Activated CD4-positive, alpha-beta T cell treated with anti-CD3 and anti-CD28 coated beads for 36 hours (primary cell): ENCODE results near the gene POLE2. TPM values are rescaled to one million over a fixed set of nuclear protein-coding genes. Genes with fewer than 3 reads are reported as not detected.
"Not testable (repeated sequence)": the region's sequence is repeated elsewhere in the genome, so short reads cannot be mapped to it uniquely, and the experiment has no call there.

Experiments
- ATAC-seq: fragments of 200-7000 bp; cut with Tn5 transposase; one replicate; pipeline ENCODE4 v1.10.0; 2021; ENCODE audit warnings: mild to moderate bottlenecking, moderate library complexity
- CTCF ChIA-PET: fragments of 350-600 bp; sonication (Branson Sonifier 250); formaldehyde crosslinking; loops from one replicate; lab custom pipeline; 2021; ENCODE audit warnings: antibody characterized with exemption; lab: Charles Lee
- POLR2A ChIA-PET: fragments of 350-600 bp; sonication (Branson Sonifier 250); formaldehyde crosslinking; loops from one replicate; lab custom pipeline; 2021; ENCODE audit warnings: antibody characterized with exemption, inconsistent platforms; lab: Charles Lee
- DNase-seq: peaks from one replicate; pipeline ENCODE4 v3.0.0-alpha.2; 2020
- H3K27ac Mint-ChIP-seq: one replicate; pipeline ENCODE4 v1.8.0; 2021; ENCODE audit warnings: mixed read lengths
- H3K27me3 Mint-ChIP-seq: one replicate; pipeline ENCODE4 v1.8.0; 2021; ENCODE audit warnings: mixed read lengths
- H3K36me3 Mint-ChIP-seq: one replicate; pipeline ENCODE4 v1.8.0; 2021; ENCODE audit warnings: low read depth, mixed read lengths
- H3K4me1 Mint-ChIP-seq: one replicate; pipeline ENCODE4 v1.8.0; 2021; ENCODE audit warnings: mixed read lengths
- H3K4me3 Mint-ChIP-seq: one replicate; pipeline ENCODE4 v1.8.0; 2021; ENCODE audit warnings: mild to moderate bottlenecking, moderate library complexity, mixed read lengths
- H3K9me3 Mint-ChIP-seq: one replicate; pipeline ENCODE4 v1.8.0; 2021; ENCODE audit warnings: low read depth, mixed read lengths
- intact Hi-C, 2 experiments: fragments of 100-400 bp; cut with DNase I in 1 of 2; cut with micrococcal nuclease in 1 of 2; formaldehyde crosslinking; loops; one replicate each; pipeline versions ENCODE4 v1.14.2 to v1.15.1; 2022 to 2024; cut with DNase I, micrococcal nuclease
- total RNA-seq, 2 experiments: library from RNA; stranded (reverse); gene quantifications; one replicate each; pipeline ENCODE4 v1.2.3, GENCODE V29; 2021

The POLE2 gene
- total RNA-seq: 10 to 100 TPM; 43.0 to 46.5 TPM

- Mint-ChIP-seq H3K27me3 (no peaks in the 10 kb centered on the region), H3K4me3 (peak within 1 kb of the TSS; percentile 87), H3K4me1 (peaks cover 40% of the 10 kb centered on the region), H3K27ac (peak within 1 kb of the TSS; percentile 87), H3K9me3 (no peaks in the 10 kb centered on the region), H3K36me3 (peaks cover 12% of the 10 kb centered on the region)
- POLR2A ChIA-PET: interaction anchor here (0.9 to 1.4 kb wide), 4 partner anchors 52 to 80 kb away, joined by 3 to 10 read pairs (median 5); partner anchors contain the start of genes KLHDC2, MGAT2 and RPL36AL
- peak; percentile 88 for DNase-seq
- CTCF ChIA-PET: interaction anchor here (0.6 to 2.6 kb wide), 10 partner anchors 10 to 1074 kb away, joined by 3 to 10 read pairs (median 4); partner anchors contain the start of genes KLHDC2, MGAT2, NEMF and RPL36AL
- intact Hi-C loops: loop anchor here (1.0 to 10.0 kb wide), 6 partner anchors 53 to 1137 kb away; partner anchors contain the start of genes DNAAF2 (in 1 of the 2), KLHDC2 (in 1 of the 2), RPS29 (in 1 of the 2) and SOS2 (in 1 of the 2)
- peak; percentile 85 for ATAC-seq
Measured at GRCh38 chr14:49687942-49688700, at the start of gene POLE2. Gene POLE2 (minus strand): TSS chr14:49688214. CDS start chr14:49688203, 11 bp downstream.

- CTCF ChIA-PET: interaction anchor here (0.5 kb wide), 1 partner anchor 78 kb away, joined by 4 read pairs; no protein-coding TSS in a partner anchor
- POLR2A ChIA-PET: interaction anchor here (0.5 kb wide), 1 partner anchor 52 kb away, joined by 3 read pairs; no protein-coding TSS in a partner anchor
- ATAC-seq, H3K9me3 Mint-ChIP-seq, DNase-seq, H3K27ac Mint-ChIP-seq, H3K4me3 Mint-ChIP-seq, H3K36me3 Mint-ChIP-seq, intact Hi-C loops, H3K4me1 Mint-ChIP-seq, H3K27me3 Mint-ChIP-seq: not testable (repeated sequence)
Measured at GRCh38 chr14:49735669-49736068, 47.7 kb upstream of the POLE2 start.

GRCh38 chr14:49733836-49734235, 45.8 kb upstream of the POLE2 start:
- no peaks in the 10 kb centered on the region for H3K9me3 Mint-ChIP-seq
- H3K36me3 Mint-ChIP-seq: no peaks in the 10 kb centered on the region
- DNase-seq (no peak), ATAC-seq (no peak)
- no peak overlapping the region for H3K4me3 Mint-ChIP-seq
- intact Hi-C loops: no loop called here
- CTCF ChIA-PET: interaction anchor here (0.8 kb wide), 1 partner anchor 512 kb away, joined by 3 read pairs; no protein-coding TSS in a partner anchor
- POLR2A ChIA-PET: interaction anchor here (0.7 kb wide), 1 partner anchor 26 kb away, joined by 3 read pairs; no protein-coding TSS in a partner anchor
- H3K4me1 Mint-ChIP-seq: no peaks in the 10 kb centered on the region
- no peaks in the 10 kb centered on the region for H3K27me3 Mint-ChIP-seq
- H3K27ac Mint-ChIP-seq: no peak overlapping the region

- intact Hi-C loops: no loop called here
- Mint-ChIP-seq H3K9me3 (no peaks in the 10 kb centered on the region), H3K27me3 (no peaks in the 10 kb centered on the region), H3K36me3 (no peaks in the 10 kb centered on the region), H3K4me1 (no peaks in the 10 kb centered on the region), H3K4me3 (no peak overlapping the region), H3K27ac (no peak overlapping the region)
- ChIA-PET POLR2A (no interaction called here), CTCF (no interaction called here)
- ATAC-seq (no peak), DNase-seq (no peak)
Measured at GRCh38 chr14:49732896-49733295, 44.9 kb upstream of the POLE2 start.

GRCh38 chr14:49727171-49727570, 39.2 kb upstream of the POLE2 start:
- H3K4me1 Mint-ChIP-seq: no peaks in the 10 kb centered on the region
- no peak for ATAC-seq
- ChIA-PET POLR2A (interaction anchor here (0.6 kb wide), 2 partner anchors 40 to 78 kb away, joined by 3 to 17 read pairs; no protein-coding TSS in a partner anchor), CTCF (no interaction called here)
- peaks cover 5% of the 10 kb centered on the region for H3K36me3 Mint-ChIP-seq
- no peaks in the 10 kb centered on the region for H3K9me3 Mint-ChIP-seq
- H3K4me3 Mint-ChIP-seq: no peak overlapping the region
- no peak for DNase-seq
- no peak overlapping the region for H3K27ac Mint-ChIP-seq
- intact Hi-C loops: no loop called here
- H3K27me3 Mint-ChIP-seq: no peaks in the 10 kb centered on the region

- H3K27me3 Mint-ChIP-seq, H3K4me1 Mint-ChIP-seq, DNase-seq, H3K9me3 Mint-ChIP-seq, ATAC-seq, H3K27ac Mint-ChIP-seq, POLR2A ChIA-PET, H3K4me3 Mint-ChIP-seq, CTCF ChIA-PET, intact Hi-C loops: not testable (repeated sequence)
- H3K36me3 Mint-ChIP-seq: peaks cover 23% of the 10 kb centered on the region
Measured at GRCh38 chr14:49721733-49722435, 33.9 kb upstream of the POLE2 start.

GRCh38 chr14:49720744-49721143, 32.7 kb upstream of the POLE2 start:
- intact Hi-C loops: no loop called here
- CTCF ChIA-PET: no interaction called here
- peaks cover 2% of the 10 kb centered on the region for H3K9me3 Mint-ChIP-seq
- H3K27me3 Mint-ChIP-seq: no peaks in the 10 kb centered on the region
- POLR2A ChIA-PET: no interaction called here
- H3K4me3 Mint-ChIP-seq: no peak overlapping the region
- H3K4me1 Mint-ChIP-seq: no peaks in the 10 kb centered on the region
- ATAC-seq (no peak), DNase-seq (no peak)
- no peak overlapping the region for H3K27ac Mint-ChIP-seq
- H3K36me3 Mint-ChIP-seq: peaks cover 23% of the 10 kb centered on the region

- POLR2A ChIA-PET, DNase-seq, H3K36me3 Mint-ChIP-seq, H3K4me1 Mint-ChIP-seq, H3K9me3 Mint-ChIP-seq, H3K27me3 Mint-ChIP-seq, H3K27ac Mint-ChIP-seq, H3K4me3 Mint-ChIP-seq, ATAC-seq, intact Hi-C loops: not testable (repeated sequence)
- CTCF ChIA-PET: interaction anchor here (0.6 kb wide), 1 partner anchor 23 kb away, joined by 3 read pairs; the partner anchor contains the start of gene POLE2
Measured at GRCh38 chr14:49710993-49711392, 23.0 kb upstream of the POLE2 start.

GRCh38 chr14:49704471-49704870, 16.5 kb upstream of the POLE2 start:
- H3K36me3 Mint-ChIP-seq, ATAC-seq, DNase-seq, H3K9me3 Mint-ChIP-seq, POLR2A ChIA-PET, H3K4me3 Mint-ChIP-seq, H3K27ac Mint-ChIP-seq, H3K27me3 Mint-ChIP-seq, H3K4me1 Mint-ChIP-seq, intact Hi-C loops: not testable (repeated sequence)
- CTCF ChIA-PET: interaction anchor here (0.5 kb wide), 1 partner anchor 558 kb away, joined by 3 read pairs; no protein-coding TSS in a partner anchor

GRCh38 chr14:49703965-49704364, 16.0 kb upstream of the POLE2 start:
- intact Hi-C loops: no loop called here
- ATAC-seq: no peak
- no peaks in the 10 kb centered on the region for H3K27me3 Mint-ChIP-seq
- ChIA-PET POLR2A (no interaction called here), CTCF (no interaction called here)
- no peaks in the 10 kb centered on the region for H3K9me3 Mint-ChIP-seq
- DNase-seq: no peak
- H3K36me3 Mint-ChIP-seq: peaks cover 3% of the 10 kb centered on the region
- no peak overlapping the region for H3K27ac Mint-ChIP-seq
- peaks cover 6% of the 10 kb centered on the region for H3K4me1 Mint-ChIP-seq
- H3K4me3 Mint-ChIP-seq: no peak overlapping the region

GRCh38 chr14:49702725-49703124, 14.7 kb upstream of the POLE2 start:
- H3K4me1 Mint-ChIP-seq: peaks cover 6% of the 10 kb centered on the region
- H3K27me3 Mint-ChIP-seq: no peaks in the 10 kb centered on the region
- ATAC-seq (no peak), DNase-seq (no peak)
- no peak overlapping the region for H3K27ac Mint-ChIP-seq
- peaks cover 3% of the 10 kb centered on the region for H3K36me3 Mint-ChIP-seq
- no peak overlapping the region for H3K4me3 Mint-ChIP-seq
- intact Hi-C loops: no loop called here
- ChIA-PET POLR2A (no interaction called here), CTCF (no interaction called here)
- H3K9me3 Mint-ChIP-seq: no peaks in the 10 kb centered on the region
